ENCODE results near the gene ANKFN1. TPM values are rescaled to one million over a fixed set of nuclear protein-coding genes. Genes with fewer than 3 reads are reported as not detected.

Gene ANKFN1
- total RNA-seq, 4 donors from 2014 or later = 0.13 to 1.4 (median 0.75) TPM

DNA sequence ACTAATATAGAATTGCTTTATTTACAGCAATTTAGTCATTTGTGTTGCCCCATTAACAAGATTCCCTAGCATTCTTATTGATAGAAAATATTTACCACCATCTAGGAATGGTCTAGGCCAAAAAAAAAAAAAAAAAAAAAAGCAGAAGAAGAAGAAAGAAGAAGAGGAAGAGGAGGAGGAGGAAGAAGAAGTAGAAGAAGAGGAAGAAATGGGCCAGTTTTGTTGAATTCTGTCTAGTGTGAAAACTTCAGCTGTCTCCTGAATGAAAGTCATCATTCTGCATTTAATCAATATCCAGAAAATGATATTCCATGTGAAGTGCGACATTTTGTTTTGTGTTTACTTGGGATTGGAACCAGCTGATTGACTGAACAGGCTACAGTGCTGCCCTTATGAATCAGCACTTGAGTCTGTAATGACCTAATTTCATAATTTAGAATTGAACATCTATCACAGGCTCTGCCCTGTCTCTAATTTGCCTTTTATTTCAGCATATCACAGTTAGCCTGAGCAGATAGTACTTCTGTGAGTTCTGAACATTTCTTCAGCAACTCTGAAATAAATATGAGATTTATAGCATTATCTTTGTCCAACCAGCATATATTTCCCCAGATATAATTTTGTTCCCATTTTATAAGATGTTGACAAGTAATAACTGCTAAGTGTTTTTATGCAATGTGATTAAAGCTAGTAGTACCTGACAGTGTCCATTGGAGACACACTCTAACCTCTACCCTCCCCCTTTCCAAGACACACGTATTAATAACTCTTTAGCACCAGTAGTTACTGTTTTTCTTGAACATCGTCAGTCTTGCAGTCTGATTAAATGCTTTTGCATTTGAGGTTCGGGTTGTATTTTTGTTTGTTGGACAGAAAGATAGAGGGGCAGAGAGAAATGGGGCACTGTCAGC, 5.9 kb downstream of the ANKFN1 start:
- 41 to 61% methylated on average over 4 of the region's 4 CpGs for WGBS, 2 donors (ENCODE audit: low coverage in 1 of 2)
- Histone ChIP-seq H3K4me3 (no peak overlapping the region), H3K27ac (no peak overlapping the region), H3K36me3 (no peaks in the 10 kb centered on the region), H3K4me1 (peaks cover 0 to 24% (median 0%) of the 10 kb centered on the region in 3 donors), H3K27me3 (no peaks in the 10 kb centered on the region), H3K9me3 (no peaks in the 10 kb centered on the region)
- TF ChIP-seq POLR2AphosphoS5 (IDR thresholded peaks at IDR 0.05) (no peak), POLR2A (IDR thresholded peaks at IDR 0.05) (no peak), EP300 (IDR thresholded peaks at IDR 0.05) (no peak)
- ATAC-seq = no peak

DNA sequence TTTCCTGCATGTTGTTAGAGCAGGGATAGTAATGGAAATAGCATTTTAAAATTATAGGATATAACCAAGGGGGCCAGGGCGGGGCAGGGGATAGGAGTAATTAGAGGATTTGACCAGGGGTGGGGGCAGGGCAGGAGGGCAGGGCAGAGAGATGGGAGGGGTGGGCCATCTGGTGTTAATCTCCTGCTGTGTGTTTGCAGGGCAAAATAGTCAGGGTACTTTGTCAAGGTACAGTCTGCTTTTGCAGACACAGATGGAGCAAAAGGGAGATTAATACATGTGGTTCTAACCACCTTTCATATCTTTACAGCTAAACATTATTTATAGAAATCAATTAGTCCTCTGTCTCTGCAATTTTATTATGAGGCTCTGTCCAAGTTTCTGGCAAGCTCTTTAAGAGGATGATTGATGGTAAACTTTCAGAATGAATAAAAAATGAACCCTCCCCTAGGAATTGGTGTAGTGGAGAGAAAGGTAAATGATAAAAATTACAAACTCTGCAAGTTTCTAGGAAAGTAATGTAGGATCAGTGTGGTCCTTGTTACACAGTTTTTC, 6.6 kb downstream of the ANKFN1 start:
- no peaks in the 10 kb centered on the region for H3K9me3 ChIP-seq
- H3K27ac ChIP-seq = no peak overlapping the region
- peaks cover 0 to 24% (median 0%) of the 10 kb centered on the region in 3 donors for H3K4me1 ChIP-seq
- H3K27me3 ChIP-seq = no peaks in the 10 kb centered on the region
- no peak overlapping the region for H3K4me3 ChIP-seq
- WGBS, 2 donors (ENCODE audit: low coverage in 1 of 2) = 29 to 36% methylated on average over 1 of the region's 1 CpG
- TF ChIP-seq POLR2A (IDR thresholded peaks at IDR 0.05) (no peak), EP300 (IDR thresholded peaks at IDR 0.05) (no peak), POLR2AphosphoS5 (IDR thresholded peaks at IDR 0.05) (no peak)
- TF ChIP-seq, protein P1, sequence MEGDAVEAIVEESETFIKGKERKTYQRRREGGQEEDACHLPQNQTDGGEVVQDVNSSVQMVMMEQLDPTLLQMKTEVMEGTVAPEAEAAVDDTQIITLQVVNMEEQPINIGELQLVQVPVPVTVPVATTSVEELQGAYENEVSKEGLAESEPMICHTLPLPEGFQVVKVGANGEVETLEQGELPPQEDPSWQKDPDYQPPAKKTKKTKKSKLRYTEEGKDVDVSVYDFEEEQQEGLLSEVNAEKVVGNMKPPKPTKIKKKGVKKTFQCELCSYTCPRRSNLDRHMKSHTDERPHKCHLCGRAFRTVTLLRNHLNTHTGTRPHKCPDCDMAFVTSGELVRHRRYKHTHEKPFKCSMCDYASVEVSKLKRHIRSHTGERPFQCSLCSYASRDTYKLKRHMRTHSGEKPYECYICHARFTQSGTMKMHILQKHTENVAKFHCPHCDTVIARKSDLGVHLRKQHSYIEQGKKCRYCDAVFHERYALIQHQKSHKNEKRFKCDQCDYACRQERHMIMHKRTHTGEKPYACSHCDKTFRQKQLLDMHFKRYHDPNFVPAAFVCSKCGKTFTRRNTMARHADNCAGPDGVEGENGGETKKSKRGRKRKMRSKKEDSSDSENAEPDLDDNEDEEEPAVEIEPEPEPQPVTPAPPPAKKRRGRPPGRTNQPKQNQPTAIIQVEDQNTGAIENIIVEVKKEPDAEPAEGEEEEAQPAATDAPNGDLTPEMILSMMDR (IDR thresholded peaks at IDR 0.05) = no peak
- ATAC-seq = no peak
- H3K36me3 ChIP-seq = no peaks in the 10 kb centered on the region

DNA sequence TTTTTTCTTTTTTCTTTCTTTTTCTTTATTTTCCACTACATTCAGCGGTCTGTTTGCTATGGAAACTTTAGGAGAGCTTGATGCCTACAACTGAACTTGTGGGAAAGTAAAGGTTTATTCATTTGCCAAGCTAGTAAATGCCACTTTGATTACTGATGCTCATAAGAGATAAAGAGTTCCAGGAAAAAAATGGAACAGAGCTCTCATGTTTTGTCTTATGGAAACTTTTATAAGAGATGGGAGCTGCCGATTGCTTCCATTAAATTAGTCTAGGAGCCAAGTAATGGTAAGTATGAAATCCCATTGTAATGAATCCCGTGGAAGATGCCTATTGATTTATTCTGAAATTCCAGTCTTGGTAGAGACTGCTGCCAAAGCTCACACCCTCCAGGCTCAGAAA, 7.1 kb downstream of the ANKFN1 start:
- Histone ChIP-seq H3K4me3 (no peak overlapping the region), H3K27ac (no peak overlapping the region), H3K27me3 (no peaks in the 10 kb centered on the region), H3K9me3 (no peaks in the 10 kb centered on the region), H3K4me1 (peaks cover 0 to 24% (median 0%) of the 10 kb centered on the region in 3 donors), H3K36me3 (no peaks in the 10 kb centered on the region)
- 49 to 78% methylated on average over 3 of the region's 3 CpGs for WGBS, 2 donors (ENCODE audit: low coverage in 1 of 2)
- no peak for ATAC-seq
- TF ChIP-seq EP300 (IDR thresholded peaks at IDR 0.05) (no peak), POLR2A (IDR thresholded peaks at IDR 0.05) (no peak), POLR2AphosphoS5 (IDR thresholded peaks at IDR 0.05) (no peak)
- TF ChIP-seq, protein P1 (IDR thresholded peaks at IDR 0.05) = no peak

DNA sequence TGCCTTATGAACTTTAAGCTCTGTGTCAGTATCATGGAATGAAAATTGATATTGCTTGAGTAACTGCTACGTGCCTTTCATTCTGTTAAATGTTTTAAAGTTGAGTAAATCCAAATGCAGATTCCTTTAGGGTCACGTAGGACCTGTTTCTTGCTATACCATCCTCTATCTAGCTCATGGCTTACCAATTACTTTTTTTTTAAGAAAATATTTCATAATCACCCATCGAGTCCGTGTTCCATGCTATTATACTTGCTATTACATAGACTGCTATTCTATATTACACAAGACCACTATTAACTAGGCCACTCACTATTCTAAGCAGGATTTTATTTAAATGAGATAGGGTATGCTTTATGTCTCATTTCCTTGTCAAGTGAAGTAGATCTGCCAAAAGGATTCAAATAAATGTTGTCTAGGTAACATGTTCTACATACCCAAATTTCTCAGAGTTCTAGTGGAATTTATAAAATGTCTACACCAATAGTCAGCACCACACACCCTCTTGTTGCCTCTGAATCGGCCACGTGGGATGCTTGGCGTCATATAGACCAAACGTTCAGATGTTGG, 11.9 kb downstream of the ANKFN1 start:
- H3K4me1 ChIP-seq = peaks cover 0 to 12% (median 0%) of the 10 kb centered on the region in 3 donors
- TF ChIP-seq POLR2AphosphoS5 (IDR thresholded peaks at IDR 0.05) = no peak
- TF ChIP-seq EP300 (IDR thresholded peaks at IDR 0.05) = no peak
- TF ChIP-seq, protein P1 (IDR thresholded peaks at IDR 0.05) = no peak
- TF ChIP-seq POLR2A (IDR thresholded peaks at IDR 0.05) = no peak
- ATAC-seq = no peak
- no peaks in the 10 kb centered on the region for H3K9me3 ChIP-seq
- H3K36me3 ChIP-seq = no peaks in the 10 kb centered on the region
- WGBS, 2 donors (ENCODE audit: low coverage in 1 of 2) = 83 to 85% methylated on average over 4 to 8 of the region's 8 CpGs
- no peak overlapping the region for H3K27ac ChIP-seq
- no peak overlapping the region for H3K4me3 ChIP-seq
- no peaks in the 10 kb centered on the region for H3K27me3 ChIP-seq

DNA sequence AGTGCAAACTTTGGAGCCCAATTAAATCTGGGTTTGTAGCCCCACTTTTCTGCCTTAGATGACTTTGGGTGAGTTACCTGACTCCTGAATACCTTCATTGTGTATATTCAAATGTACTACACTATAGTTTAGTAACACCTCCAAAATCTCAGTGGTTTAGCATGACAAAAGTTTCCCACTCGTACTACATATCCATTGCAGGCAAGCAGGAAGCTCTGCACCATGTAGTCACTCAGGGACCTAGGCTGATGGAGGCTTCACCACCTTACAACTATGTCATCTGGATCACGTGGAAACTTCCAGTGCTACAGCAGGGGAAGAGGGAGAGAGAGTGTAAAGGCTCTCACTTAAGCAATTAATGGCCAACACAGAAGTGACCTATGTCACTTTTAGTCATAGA, 14.2 kb downstream of the ANKFN1 start:
- H3K27me3 ChIP-seq = no peaks in the 10 kb centered on the region
- no peak for ATAC-seq
- H3K9me3 ChIP-seq = no peaks in the 10 kb centered on the region
- H3K4me1 ChIP-seq = peaks cover 0 to 23% (median 0%) of the 10 kb centered on the region in 3 donors
- H3K27ac ChIP-seq = no peak overlapping the region
- TF ChIP-seq POLR2AphosphoS5 (IDR thresholded peaks at IDR 0.05) (no peak), POLR2A (IDR thresholded peaks at IDR 0.05) (no peak), EP300 (IDR thresholded peaks at IDR 0.05) (no peak)
- TF ChIP-seq, protein P1 (IDR thresholded peaks at IDR 0.05) = no peak
- 75 to 100% methylated on average over 1 of the region's 2 CpGs for WGBS, 2 donors (ENCODE audit: low coverage in 1 of 2)
- H3K4me3 ChIP-seq = no peak overlapping the region
- no peaks in the 10 kb centered on the region for H3K36me3 ChIP-seq
